ENCODE measurements around the gene DPYD. TPM values are rescaled to one million over a fixed set of nuclear protein-coding genes. Genes with fewer than 3 reads are reported as not detected.

The DPYD gene
- polyA plus RNA-seq, 1 of the 3 experiments (the other 2 are of a cell fraction), result 23.0 TPM

DNA sequence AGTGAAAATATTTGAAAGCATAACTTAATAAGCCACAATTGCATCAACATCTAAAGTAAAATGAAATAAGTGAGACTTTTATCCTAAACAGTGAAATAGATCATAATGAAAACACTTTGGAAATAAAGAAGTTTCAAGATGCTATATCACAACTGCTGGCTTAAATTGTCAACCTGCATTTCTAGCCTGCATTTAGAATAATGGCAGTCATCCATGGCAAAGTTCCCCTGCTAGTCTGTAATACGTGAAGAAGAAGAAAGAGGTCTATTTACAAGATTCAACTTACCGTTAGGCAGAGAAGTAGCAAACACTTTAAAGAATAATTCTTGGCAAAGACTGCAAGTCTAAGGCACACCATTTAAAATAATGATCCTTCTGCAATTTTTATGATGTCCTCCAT is 133.6 kb downstream of the DPYD start (continued):
- TF ChIP-seq, protein P1, sequence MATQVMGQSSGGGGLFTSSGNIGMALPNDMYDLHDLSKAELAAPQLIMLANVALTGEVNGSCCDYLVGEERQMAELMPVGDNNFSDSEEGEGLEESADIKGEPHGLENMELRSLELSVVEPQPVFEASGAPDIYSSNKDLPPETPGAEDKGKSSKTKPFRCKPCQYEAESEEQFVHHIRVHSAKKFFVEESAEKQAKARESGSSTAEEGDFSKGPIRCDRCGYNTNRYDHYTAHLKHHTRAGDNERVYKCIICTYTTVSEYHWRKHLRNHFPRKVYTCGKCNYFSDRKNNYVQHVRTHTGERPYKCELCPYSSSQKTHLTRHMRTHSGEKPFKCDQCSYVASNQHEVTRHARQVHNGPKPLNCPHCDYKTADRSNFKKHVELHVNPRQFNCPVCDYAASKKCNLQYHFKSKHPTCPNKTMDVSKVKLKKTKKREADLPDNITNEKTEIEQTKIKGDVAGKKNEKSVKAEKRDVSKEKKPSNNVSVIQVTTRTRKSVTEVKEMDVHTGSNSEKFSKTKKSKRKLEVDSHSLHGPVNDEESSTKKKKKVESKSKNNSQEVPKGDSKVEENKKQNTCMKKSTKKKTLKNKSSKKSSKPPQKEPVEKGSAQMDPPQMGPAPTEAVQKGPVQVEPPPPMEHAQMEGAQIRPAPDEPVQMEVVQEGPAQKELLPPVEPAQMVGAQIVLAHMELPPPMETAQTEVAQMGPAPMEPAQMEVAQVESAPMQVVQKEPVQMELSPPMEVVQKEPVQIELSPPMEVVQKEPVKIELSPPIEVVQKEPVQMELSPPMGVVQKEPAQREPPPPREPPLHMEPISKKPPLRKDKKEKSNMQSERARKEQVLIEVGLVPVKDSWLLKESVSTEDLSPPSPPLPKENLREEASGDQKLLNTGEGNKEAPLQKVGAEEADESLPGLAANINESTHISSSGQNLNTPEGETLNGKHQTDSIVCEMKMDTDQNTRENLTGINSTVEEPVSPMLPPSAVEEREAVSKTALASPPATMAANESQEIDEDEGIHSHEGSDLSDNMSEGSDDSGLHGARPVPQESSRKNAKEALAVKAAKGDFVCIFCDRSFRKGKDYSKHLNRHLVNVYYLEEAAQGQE (IDR thresholded peaks at IDR 0.05; ENCODE audit: low read depth, low read length), result no peak

DNA sequence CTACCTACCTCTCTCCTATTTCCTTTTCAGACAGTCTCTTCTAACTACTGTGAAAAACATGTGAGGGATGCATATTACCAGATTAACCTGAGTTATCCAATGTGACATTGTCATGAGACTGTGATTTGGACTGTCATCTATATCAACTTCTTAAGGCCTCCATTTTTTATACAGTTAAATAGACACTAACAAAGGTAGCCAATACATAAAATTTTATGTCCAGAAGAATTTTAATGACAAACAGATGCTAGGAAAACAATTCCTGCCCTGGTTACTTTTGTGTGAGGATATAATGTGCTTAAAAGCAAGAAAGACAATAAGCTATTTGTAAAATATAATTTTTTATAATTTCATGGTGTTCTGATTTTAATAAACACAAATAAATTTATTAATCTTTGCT is 136.2 kb downstream of the DPYD start:
- H3K27me3 ChIP-seq (ENCODE audit: insufficient read depth), result no peaks in the 10 kb centered on the region
- H3K9me3 ChIP-seq, result no peaks in the 10 kb centered on the region
- ChIA-PET CTCF (no interaction called here), POLR2A (no interaction called here)
- peaks cover 4% of the 10 kb centered on the region; the same call in 1 of the 2 replicates for H4K20me1 ChIP-seq (ENCODE audit: insufficient read depth)
- peaks cover 0 to 3% of the 10 kb centered on the region in 2 experiments; a peak in 2 of 4 replicates for H3K4me1 ChIP-seq (ENCODE audit: control insufficient read depth in 1 of 2, insufficient read depth in 2 of 2, low read depth in 1 of 2, low read length in 1 of 2)
- H3K79me2 ChIP-seq (ENCODE audit: insufficient read depth), result peaks cover 73% of the 10 kb centered on the region
- H3F3A ChIP-seq (replicated peaks; ENCODE audit: insufficient read depth), result peaks cover 5% of the 10 kb centered on the region
- no peak for DNase-seq
- no peaks in the 10 kb centered on the region for H3K9me2 ChIP-seq
- H3K36me3 ChIP-seq (replicated peaks in 1 of 2; ENCODE audit: control insufficient read depth in 1 of 2, insufficient read depth in 2 of 2, low read length in 1 of 2), result peaks cover 0 to 36% of the 10 kb centered on the region in 2 experiments
- no peak overlapping the region for H3K4me3 ChIP-seq (ENCODE audit: low read depth in 2 of 2, low read length in 1 of 2)
- TF ChIP-seq POLR2AphosphoS5 (IDR thresholded peaks at IDR 0.05; ENCODE audit: low read depth, low read length) (no peak), GATA2 (CRISPR knock-in tag; IDR thresholded peaks at IDR 0.05) (no peak), CHD2 (IDR thresholded peaks at IDR 0.05; ENCODE audit: low read length, partially characterized antibody) (no peak), SMC3 (IDR thresholded peaks at IDR 0.05; ENCODE audit: low read depth, low read length) (no peak), JUND (IDR thresholded peaks at IDR 0.05) (no peak), TCF12 (IDR thresholded peaks at IDR 0.05) (peak; percentile 20; the same call in 1 of the 2 replicates)
- H3K4me2 ChIP-seq, result no peak overlapping the region
- no peak overlapping the region for H2AFZ ChIP-seq (ENCODE audit: low read depth)
- H3K9ac ChIP-seq, result no peak overlapping the region
- no peak overlapping the region for H3K27ac ChIP-seq (ENCODE audit: low read depth in 2 of 2, low read length in 1 of 2)

DNA sequence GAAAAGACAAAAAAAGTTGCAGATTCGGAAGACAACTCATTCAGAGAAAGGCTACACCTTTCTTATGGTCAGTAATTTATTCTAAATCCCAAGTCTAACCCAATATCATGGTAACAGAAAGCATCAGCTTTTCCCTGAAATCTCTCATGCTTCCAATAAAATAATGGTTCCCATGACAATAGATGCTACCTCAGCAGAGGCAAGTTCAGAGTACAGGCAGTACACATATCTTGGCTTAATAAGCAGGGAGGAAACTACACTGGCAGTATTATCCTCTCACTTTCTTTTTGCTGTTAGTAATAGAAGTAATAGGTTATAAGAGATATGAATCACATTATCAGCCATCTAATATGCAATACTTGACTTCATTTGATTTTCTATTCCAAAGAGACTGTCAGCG is 137.1 kb downstream of the DPYD start:
- Histone ChIP-seq H4K20me1 (ENCODE audit: insufficient read depth) (peaks cover 4% of the 10 kb centered on the region; the same call in 1 of the 2 replicates), H3K4me3 (ENCODE audit: low read depth in 2 of 2, low read length in 1 of 2) (no peak overlapping the region), H3K4me1 (ENCODE audit: control insufficient read depth in 1 of 2, insufficient read depth in 2 of 2, low read depth in 1 of 2, low read length in 1 of 2) (peaks cover 0 to 3% of the 10 kb centered on the region in 2 experiments; a peak in 2 of 4 replicates), H3K9me2 (no peaks in the 10 kb centered on the region), H3K9me3 (no peaks in the 10 kb centered on the region), H3K27me3 (ENCODE audit: insufficient read depth) (no peaks in the 10 kb centered on the region), H3K27ac (ENCODE audit: low read depth in 2 of 2, low read length in 1 of 2) (no peak overlapping the region), H3K4me2 (no peak overlapping the region), H3K79me2 (ENCODE audit: insufficient read depth) (peaks cover 66% of the 10 kb centered on the region), H3K36me3 (replicated peaks in 1 of 2; ENCODE audit: control insufficient read depth in 1 of 2, insufficient read depth in 2 of 2, low read length in 1 of 2) (peaks cover 0 to 36% of the 10 kb centered on the region in 2 experiments), H3K9ac (no peak overlapping the region), H3F3A (replicated peaks; ENCODE audit: insufficient read depth) (peaks cover 5% of the 10 kb centered on the region), H2AFZ (ENCODE audit: low read depth) (no peak overlapping the region)
- ChIA-PET CTCF (no interaction called here), POLR2A (no interaction called here)
- 94% methylated on average over 2 of the region's 2 CpGs for WGBS (ENCODE audit: low lambda C conversion rate)
- DNase-seq, result no peak
- no peak for TF ChIP-seq EP300 (IDR thresholded peaks at IDR 0.05; ENCODE audit: borderline replicate concordance in 1 of 2, low read depth in 1 of 2, low read length in 1 of 2)
- TF ChIP-seq, protein P2, sequence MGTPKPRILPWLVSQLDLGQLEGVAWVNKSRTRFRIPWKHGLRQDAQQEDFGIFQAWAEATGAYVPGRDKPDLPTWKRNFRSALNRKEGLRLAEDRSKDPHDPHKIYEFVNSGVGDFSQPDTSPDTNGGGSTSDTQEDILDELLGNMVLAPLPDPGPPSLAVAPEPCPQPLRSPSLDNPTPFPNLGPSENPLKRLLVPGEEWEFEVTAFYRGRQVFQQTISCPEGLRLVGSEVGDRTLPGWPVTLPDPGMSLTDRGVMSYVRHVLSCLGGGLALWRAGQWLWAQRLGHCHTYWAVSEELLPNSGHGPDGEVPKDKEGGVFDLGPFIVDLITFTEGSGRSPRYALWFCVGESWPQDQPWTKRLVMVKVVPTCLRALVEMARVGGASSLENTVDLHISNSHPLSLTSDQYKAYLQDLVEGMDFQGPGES (IDR thresholded peaks at IDR 0.05; ENCODE audit: low read depth, low read length), result no peak
- no peak for TF ChIP-seq RCOR1 (IDR thresholded peaks at IDR 0.05; ENCODE audit: low read length)
- TF ChIP-seq, protein P3, sequence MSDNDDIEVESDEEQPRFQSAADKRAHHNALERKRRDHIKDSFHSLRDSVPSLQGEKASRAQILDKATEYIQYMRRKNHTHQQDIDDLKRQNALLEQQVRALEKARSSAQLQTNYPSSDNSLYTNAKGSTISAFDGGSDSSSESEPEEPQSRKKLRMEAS (IDR thresholded peaks at IDR 0.05; ENCODE audit: low read depth), result no peak
- TF ChIP-seq, protein P4, sequence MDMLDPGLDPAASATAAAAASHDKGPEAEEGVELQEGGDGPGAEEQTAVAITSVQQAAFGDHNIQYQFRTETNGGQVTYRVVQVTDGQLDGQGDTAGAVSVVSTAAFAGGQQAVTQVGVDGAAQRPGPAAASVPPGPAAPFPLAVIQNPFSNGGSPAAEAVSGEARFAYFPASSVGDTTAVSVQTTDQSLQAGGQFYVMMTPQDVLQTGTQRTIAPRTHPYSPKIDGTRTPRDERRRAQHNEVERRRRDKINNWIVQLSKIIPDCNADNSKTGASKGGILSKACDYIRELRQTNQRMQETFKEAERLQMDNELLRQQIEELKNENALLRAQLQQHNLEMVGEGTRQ (IDR thresholded peaks at IDR 0.05; ENCODE audit: borderline replicate concordance, low read depth, low read length), result no peak
- no peak for TF ChIP-seq RXRA (IDR thresholded peaks at IDR 0.05; ENCODE audit: borderline replicate concordance, low read depth)
- TF ChIP-seq, protein P1 (IDR thresholded peaks at IDR 0.05; ENCODE audit: low read depth, low read length), result no peak
- no peak for TF ChIP-seq NFIC (IDR thresholded peaks at IDR 0.05; ENCODE audit: borderline replicate concordance)
- no peak for TF ChIP-seq SIN3A (IDR thresholded peaks at IDR 0.05; ENCODE audit: borderline replicate concordance, low read depth, low read length)
- TF ChIP-seq MEF2A (IDR thresholded peaks at IDR 0.05; ENCODE audit: borderline replicate concordance, low read depth), result no peak
- no peak for TF ChIP-seq MXI1 (IDR thresholded peaks at IDR 0.05; ENCODE audit: low read depth, low read length)
